GM21717 (cell line): ENCODE data around the gene CDH15.

Experiments
- ATAC-seq: cut with Tn5 transposase; IDR thresholded peaks from one replicate; pipeline ENCODE4 v1.9.1; 2021; ENCODE audit warnings: mild to moderate bottlenecking, moderate library complexity; ENCODE audit not compliant: unreplicated experiment

Gene CDH15

DNA sequence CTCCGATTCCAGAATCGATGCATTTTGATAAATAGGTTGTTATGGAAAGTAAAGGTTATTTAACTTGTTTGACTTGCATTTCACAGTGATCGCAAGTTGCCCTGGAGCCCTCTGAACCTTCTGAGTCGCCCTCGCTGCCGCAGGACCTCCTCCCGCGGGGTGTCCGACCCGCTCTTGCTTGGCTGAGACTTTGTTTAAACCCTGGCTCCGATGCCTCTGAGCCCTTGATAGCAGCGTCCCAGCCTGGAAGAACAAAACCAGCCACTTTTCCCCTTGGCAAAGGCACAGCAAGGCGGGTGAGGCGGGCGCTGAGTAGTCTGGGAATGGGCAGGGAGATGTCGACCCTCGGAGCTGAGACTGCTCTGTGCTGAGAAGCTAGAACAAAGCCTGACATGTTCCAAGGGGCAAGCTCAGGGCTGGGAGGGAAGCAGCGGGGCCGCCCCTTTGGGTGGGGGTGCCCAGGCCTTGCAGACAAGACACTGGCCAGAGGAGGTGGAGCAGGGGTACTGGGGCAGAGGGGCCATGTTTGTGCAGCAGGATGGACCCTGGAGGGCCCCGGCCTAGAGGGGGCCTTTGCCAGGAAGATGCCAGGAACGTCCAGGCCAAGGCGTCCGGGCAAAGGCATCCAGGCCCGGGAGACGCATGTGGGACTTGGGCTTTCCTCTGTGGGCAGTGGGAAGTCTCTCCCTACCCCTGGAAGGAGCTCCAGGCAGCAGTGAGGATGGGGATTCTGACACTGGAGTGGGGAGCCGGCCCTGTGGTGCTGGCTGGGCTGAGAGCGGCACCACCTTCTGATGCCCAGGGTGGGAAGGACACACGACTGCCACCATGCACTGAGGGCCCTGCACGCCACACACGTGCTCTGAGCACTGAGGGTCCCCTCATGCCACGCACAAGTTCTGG, 30.3 kb upstream of the CDH15 start:
- ATAC-seq = no peak

DNA sequence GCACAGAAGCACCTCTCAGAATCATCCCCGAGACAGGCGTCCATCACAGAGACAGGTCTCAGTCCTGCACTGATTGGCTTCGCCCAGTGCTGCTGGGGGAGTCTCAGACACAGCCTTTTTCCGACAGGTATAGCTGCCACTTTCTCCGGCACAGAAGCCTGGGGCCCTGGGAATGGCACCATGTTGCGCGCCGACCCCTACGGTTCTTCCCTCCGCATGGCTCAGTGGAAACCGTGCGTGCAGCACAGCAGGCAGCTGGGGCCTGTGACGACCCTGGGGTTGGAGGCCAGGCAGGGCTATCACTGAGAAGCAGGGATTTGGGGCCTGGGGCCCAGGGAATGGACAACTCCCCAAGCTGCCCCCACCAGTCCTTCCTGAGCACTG, 29.7 kb upstream of the CDH15 start:
- ATAC-seq = no peak

DNA sequence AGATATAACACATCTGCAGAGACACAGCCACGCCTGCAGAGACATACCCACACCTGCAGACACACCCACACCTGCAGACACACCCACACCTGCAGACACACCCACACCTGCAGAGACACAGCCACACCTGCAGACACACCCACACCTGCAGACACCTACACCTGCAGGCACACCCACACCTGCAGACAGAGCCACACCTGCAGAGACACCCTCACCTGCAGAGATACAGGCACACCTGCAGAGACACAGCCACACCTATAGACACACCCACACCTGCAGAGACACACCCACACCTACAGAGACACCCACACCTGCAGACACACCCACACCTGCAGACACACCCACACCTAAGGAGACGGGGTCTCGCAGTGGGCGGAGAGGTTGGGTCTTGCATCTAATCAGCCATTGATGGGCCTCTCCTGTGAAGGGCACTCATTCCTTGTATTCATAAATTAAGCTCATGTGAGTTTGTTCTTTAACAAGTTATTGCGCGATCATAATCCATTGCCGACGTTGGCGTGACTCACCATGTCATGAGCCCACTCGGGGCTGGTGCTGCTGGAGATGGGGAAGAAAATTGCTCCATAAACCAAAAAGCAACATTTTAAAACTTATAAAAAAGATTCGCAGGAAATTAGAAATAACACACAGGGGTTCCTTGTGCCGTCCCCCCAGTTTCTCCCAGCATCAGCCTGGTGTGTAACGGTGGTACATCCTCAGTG, 28.9 kb upstream of the CDH15 start:
- ATAC-seq = no peak

DNA sequence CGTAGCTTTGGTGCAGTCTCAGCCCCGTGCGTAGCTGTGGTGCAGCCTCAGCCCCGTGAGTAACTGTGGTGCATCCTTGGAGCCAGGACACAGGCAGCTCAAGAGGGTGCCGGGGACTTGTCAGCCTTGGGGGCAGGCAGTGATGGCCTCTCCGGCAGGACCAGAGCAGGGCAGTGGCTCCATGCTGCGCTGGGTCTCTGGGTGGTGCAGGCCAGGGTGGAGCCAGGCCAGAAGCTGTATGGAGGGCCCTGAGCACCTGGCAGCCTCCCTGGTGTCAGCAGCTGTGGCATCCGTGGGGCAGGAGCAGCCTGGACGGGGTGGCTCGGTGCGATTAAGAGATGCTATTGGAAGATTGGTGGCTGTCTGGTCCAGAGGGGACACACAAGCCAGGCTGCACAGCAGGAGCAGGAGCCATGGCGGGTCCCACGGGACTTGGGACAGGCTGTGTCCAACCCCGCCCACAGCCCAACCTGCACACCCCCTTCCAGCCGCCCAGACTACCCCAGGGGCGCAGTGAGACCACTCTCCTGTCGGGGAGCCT, 28.3 kb upstream of the CDH15 start:
- no peak for ATAC-seq

DNA sequence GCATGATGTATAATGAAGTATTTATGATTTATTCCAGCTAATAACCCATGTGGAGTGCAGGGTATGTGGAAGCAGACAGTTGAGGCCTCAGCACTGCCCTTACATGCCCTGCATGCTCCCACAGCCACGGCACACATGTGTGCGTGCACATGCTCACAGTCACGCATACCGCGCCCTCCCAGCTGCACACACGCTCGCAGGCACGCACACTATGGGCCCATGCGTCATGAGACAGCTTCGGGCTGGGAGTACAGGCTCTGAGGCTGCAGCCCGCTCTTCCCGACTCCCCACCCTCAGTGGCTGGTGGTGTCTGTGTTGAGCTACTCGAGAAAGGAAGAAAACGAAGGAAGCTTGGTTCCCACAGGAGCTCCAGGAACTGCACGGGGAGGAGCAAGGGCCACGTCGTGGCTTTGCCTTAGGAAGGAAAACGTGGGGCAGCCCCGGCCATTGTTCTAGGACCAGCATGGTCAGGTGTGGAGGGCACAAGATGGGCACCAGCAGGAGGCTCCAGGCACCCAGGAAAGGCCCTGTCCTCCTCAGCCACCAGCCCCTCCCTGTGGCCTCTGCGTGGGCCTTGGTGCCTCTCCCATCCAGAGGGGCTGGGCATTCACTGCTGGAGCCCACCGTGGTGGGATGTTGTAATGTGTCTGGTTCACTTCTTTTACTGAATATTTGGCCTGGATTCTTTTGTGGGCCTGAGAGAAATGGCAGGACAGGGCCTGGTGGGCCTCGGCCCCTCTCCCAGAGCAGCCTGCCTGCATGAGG, 27.5 kb upstream of the CDH15 start:
- ATAC-seq = no peak

DNA sequence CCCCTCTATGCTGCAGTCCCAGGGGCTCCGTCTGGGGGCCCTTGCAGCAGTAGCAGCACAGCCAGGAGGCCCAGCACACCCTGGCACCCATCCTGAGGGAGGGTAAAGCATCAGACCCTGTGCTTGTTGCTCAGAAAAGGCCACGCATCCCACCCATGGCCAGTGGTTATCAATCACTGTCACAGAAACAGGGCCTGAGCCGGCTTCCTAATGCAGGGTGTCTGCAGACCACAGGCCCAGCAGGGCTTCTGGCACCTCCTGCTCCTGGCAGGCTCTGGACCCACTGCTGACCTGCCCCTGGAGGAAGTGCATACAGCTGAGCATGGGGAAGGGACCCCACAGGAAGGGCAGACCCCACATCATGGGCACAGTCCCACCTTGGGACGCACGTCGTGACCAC, 26.9 kb upstream of the CDH15 start:
- ATAC-seq = no peak

DNA sequence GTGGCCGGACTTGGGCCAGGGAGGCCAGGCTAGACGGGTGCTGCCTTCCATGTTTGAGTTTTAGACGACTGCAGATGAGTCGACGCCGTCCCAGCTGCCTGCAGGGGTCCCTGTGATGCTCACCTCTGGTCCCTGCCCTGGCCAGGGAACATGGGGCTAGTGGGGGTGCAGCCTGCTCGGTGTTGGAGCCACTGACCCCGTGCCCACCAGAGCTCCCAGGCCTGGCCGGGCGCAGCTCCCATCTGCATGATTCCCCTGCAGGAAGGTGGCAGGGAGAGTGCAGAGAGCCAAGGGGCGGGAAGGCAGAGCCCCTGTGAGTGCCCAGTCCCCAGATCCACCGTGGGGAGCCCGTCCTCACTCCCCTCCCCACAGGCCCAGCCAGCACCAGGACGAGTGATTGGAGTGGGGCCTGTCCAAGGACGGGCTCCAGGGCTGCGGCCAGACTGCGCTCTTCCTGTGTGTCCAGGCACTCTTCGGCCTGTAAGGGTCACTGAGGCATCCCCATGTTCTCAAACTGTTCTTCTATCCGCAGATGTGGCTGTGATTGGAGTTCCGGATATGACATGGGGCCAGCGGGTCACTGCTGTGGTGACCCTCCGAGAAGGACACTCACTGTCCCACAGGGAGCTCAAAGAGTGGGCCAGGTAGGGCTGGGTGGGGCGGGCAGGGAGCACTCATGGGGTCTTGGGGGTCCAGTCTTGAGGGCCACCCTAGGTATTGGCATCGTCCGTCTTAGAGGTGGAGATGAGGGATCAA, 26.0 kb upstream of the CDH15 start:
- ATAC-seq = no peak

DNA sequence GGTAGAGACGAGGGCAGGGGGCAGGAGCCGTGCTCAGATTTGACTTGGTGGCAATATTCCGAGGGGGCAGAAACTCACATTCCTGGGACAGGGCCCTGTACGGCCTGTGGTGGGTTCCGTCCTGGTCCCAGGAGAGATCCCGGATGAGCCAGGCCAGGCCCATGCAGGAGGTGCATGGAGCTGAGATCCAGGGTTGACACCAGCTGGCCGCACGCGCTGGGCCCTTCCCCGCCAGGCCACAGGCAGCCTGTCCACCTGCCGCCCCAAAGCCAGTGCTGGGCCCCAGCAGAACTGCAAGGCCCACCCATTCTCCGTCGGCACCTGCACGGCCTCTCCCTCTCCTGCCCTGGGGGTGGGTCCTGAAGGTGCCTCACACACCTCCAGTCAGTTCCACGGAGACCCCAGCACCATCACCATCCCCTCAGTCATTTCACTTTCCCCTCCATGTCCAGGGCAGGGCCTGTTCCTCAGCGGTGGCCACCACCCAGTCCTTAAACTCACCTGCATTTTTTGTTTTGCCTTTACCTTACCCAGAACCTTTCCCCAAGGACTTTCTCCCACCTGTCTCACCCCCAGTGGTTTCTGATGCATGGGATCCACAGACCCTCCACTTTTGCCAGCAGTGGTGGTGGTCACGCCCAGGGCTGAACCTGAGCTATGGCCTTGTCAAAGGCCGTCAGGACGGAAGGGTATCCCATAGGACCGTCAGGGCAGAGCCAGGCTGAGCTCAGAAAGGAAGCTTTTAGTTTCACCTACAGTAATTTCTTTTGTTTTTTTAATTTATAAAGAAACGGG, 25.1 kb upstream of the CDH15 start:
- no peak for ATAC-seq

DNA sequence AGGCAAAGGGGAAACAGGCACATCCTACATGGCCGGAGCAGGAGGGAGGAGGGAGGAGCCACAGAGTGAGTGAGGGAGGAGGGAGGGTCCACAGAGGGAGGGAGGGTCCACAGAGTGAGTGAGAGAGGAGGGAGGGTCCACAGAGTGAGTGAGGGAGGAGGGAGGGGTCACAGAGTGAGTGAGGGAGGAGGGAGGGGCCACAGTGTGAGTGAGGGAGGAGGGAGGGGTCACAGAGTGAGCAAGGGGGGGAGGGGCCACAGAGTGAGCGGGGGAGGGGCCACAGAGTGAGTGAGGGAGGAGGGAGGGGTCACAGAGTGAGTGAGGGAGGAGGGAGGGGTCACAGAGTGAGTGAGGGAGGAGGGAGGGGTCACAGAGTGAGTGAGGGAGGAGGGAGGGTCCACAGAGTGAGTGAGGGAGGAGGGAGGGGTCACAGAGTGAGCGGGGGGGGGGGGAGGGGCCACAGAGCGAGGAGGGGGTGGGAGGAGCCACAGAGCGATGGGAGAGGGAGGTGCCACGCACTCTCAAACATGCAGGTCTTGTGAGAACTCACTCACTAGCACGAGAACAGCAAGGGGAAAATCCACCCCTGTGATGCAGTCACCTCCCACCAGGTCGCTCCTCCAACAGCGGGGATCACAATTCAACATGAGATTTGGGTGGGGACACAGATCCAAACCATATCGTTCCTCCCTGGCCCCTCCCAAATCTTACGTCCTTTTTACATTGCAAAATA, 24.3 kb upstream of the CDH15 start:
- ATAC-seq = no peak

DNA sequence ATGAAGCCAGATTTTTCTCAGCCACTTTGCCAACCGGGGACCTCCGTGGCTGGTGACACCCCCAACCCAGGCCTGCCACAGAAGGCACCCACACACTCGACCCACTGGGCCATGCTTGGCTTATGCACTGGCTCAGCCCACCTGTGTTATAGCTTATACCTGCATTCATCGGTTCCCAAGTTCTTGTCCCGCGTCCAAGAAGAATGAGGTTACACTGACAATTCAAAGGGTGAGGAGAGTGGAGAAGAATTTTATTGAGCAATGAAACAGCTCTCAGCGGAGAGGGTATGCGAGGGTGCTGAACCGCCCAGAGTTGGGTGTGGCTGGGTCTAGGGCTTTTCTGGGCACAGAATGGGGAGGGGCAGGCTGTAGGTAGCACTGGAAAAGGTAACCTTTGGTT, 22.2 kb upstream of the CDH15 start:
- no peak for ATAC-seq

DNA sequence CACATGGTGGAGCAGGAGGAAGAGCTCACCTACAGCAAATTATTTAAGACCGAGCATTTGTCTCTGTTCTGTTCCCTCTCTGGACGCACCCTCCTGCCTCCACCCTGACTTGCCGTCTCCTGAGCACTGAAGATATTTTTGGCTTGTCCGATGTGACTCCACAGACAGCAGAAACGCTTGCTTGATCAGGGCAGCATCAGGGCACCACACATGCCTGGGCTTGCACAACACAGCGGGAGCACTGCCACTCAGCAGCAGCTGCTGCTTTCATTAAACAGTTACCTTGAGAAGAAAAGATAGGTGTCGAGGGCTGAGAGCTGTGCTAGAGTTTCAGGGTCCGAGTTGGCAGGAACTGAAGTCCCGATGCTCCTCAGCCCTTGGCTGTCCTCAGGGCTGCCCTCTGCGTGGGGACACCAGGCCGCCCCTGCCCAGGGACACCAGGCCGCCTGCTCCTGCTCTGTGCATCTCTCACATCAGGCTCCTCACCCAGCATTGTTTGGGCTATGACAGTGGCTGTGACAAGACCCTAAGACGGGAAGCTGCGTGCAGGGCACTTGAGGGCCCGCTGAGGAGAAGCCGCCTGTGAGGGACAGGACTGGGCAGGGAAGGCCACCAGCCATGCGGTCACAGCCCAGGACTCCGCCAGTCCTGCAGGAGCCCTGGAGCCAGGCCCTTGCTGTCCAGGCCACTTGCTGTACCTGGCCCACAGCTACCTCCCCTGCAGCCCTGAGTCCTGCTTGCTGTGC, 21.3 kb upstream of the CDH15 start:
- ATAC-seq = no peak

DNA sequence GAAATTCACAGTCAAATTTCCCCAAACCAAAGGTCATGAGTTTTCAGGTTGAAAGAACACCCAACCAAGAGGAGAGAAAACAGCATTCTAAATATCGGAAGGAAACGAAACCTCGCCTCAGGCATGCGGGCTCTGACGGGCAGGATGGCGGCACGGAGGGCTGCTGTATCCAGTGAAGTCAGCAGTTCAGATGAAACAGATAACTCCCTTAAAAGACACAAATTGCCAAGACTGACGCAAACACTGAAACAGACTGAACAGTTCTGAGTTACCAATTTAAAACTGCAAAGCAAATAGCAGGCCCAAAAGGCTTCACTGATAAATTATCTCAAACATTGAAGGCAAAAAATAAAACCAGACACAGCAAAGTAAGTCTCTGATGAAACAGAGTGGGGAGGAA, 20.6 kb upstream of the CDH15 start:
- no peak for ATAC-seq

DNA sequence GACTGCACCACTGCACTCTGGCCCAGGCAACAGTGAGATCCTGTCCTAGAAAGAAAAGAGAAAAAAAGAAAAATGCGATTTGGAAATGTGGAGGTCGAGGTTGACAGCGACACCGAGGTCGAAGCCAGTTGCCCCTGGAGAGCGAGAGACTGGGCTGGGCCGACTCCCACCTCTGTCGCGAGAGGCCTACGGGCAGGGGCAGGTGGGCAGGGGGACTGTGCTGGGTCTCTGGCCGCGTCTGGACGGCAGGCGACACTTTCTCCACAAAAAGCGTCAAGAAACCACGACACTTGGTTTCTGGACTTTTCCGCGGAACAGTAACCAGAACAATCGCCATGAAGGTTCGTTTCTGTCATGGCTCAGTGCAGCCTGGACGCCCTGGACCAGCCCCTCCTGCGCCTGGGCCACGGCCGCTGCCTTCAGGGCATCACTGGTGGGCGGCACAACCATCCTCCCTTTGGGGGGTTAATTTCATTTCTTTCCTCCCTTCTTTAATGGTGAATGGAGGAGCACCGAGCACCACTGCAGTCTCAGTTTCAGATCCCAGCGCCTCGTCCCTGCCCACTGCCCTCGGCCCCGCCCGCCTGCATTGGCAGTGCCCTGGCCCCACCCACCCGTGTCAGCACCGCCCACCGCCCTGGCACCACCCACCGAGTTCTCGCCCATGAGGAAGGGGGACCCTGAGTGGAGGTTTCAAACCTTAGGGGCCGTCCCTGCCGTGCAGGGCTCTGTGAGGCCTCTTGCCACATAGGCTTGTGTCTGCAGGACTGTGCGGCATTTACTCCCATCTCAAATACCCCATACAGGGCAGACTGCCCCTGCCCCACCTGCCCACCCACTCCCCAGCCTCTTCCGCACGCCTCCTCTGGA, 18.5 kb upstream of the CDH15 start:
- ATAC-seq = no peak

DNA sequence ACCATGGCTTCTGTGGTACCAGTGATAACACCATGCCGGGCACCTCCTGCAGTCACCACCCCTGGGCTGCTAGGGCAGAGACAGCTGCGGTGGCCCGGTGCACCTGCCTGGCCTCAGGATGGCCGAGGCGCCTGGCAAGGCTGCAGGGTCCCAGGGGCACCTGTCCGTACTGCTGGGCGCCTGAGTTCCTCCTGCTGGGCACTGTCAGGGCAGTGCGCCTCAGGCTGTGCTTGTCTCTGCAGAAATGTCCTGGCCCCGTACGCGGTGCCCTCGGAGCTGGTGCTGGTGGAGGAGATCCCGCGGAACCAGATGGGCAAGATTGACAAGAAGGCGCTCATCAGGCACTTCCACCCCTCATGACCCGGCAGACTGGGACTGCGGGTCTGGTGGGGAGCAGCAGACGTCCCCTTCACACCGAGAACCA, 17.7 kb upstream of the CDH15 start:
- ATAC-seq = no peak

DNA sequence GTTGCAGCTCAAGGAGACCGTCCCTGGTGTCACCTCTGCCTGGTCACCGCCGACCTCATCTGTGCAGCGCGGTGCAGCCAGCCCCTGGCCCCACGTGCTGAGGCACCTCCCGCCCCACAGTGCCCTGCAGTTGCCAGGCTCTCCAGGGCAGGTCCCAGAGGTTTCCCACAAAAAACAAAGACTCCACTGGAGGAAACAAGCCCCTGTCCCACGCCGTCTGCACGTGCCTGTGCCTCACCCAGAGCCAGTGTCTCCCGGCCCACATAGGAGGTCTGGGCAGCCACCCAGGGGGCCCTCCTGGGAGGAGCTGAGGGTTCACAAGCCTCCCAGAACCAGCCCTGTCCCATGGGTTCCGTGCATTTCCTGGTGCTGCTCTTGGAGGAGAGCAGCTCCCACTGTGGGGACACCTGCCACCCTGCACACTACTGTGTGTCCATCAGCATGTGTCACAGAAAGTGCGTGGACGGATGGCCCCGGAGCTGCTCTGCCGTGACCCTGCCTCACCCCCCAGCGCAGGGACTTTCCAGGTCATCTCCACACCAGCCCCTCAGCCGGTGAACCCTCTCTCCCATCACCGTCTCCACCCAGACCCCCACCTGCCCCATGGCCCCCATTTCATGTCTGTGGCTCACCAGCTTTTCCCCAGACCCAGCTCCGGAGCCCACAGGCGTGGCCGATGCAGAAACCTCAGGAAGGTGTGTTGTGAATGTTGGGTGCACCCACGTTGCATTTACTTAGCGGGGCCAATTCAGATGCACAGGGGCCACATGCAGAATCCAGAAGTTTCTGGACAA, 17.0 kb upstream of the CDH15 start:
- ATAC-seq = no peak

DNA sequence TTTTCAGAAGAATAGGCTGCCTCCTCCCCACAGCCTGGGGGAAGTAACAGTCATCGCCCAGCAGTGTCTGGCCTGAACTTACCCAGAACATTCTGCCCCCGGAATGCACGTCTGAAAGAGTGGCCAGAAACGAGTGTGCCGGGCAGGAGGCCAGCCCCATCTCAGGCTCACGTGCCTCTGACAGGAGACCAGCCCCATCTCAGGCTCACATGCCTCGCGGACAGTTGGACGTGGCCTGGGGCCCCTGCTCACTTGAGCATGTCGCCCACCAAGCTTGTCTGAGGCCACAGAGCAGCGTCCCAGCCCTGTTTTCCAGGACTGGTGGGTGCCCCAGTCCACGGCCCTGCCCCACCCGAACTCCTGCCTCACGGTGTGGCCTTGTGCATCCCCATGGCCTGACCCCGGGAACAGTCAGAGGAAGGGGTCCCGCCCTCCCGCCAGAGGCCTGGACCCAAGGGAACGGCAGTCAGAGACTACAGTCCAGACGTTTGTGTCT, 16.3 kb upstream of the CDH15 start:
- no peak for ATAC-seq
